Raji (cell line): ENCODE data around the gene DYRK1A.

Experiments
- POLR2A ChIP-seq: IDR thresholded peaks from 2 replicates; pipeline ENCODE4 v1.6.1; 2011; ENCODE audit warnings: low read depth, low read length, control low read depth; ENCODE audit not compliant: insufficient read depth

Gene DYRK1A

DNA sequence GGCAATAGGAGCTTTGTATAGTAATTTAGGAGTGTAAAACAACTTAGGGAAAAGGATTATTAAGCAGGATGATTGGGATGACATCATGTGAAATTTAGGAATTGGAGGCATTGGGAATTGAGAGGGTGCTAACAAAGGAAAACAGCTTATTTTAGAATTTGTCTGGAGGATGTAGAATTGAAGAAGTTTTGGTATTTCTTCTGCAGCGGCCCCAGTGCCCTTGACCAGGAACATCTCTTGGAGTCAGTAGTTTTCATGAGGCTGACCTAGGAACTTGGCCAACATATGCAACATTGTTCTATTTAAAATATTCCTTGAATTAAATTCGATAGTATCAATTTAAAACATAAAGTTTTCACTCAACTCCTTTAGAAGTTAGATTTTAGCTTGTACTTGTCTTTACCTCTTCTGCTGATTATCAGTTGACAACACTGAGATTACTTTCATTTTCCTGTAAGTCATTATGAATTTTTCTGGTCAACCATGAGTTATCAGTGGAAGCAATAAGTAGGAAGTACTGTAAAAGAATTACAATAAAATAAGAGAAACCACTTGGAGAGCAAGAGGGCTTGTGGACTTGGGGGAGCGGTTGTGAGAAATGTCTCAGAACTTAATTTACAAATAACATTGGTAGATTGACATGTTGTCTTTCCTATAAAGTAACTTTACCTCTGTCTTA, 52.8 kb downstream of the DYRK1A start:
- no peak for TF ChIP-seq POLR2A

GRCh38 chr21:37421306-37421705, 54.7 kb downstream of the DYRK1A start:
- no peak for TF ChIP-seq POLR2A

- no peak for TF ChIP-seq POLR2A
These were observed 55.8 kb downstream of the DYRK1A start for GRCh38 chr21:37422382-37422781.

GRCh38 chr21:37423103-37423502, 56.5 kb downstream of the DYRK1A start:
- TF ChIP-seq POLR2A = no peak

DNA sequence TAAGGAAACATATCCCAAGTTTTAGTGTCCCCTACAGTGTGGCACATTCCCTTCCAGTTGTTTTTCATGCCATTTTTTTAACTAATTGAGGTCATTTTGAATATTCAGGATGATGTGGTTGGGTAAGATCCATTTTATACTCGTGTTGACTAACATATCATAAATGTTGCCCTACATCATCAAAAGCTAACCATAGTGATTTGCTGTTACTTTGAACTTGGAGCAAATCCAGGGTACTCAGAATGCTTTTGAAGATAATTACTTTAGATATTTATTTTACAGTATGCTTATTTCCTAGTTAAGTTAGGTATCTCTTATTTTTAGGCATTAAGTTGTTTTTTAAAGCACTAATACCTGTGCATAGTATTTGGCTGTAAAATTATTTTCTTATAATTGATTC, 57.8 kb downstream of the DYRK1A start:
- TF ChIP-seq POLR2A = no peak

GRCh38 chr21:37425001-37425400, 58.4 kb downstream of the DYRK1A start:
- no peak for TF ChIP-seq POLR2A

DNA sequence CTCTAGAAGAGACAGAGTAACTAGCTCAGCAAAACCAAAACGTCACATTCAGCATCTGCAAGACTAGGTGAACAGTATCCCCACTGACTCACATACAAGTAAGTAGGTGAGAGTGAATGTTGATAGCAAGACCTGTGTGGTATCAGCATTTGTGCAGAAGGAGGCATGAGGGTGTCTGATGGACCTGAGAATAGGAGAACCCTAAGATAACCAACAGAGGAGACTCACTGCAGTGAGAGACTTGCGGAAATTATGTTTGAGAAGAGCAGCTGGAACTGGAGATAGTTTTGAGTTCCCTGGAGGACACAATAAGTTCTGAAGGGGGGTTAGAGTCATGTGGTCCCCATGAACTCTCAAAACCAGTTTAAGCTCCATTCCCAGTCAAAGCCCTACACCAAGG, 59.1 kb downstream of the DYRK1A start:
- no peak for TF ChIP-seq POLR2A

- no peak for TF ChIP-seq POLR2A
These were observed 60.6 kb downstream of the DYRK1A start for GRCh38 chr21:37427221-37427620.

GRCh38 chr21:37429356-37429755, 62.8 kb downstream of the DYRK1A start:
- no peak for TF ChIP-seq POLR2A

DNA sequence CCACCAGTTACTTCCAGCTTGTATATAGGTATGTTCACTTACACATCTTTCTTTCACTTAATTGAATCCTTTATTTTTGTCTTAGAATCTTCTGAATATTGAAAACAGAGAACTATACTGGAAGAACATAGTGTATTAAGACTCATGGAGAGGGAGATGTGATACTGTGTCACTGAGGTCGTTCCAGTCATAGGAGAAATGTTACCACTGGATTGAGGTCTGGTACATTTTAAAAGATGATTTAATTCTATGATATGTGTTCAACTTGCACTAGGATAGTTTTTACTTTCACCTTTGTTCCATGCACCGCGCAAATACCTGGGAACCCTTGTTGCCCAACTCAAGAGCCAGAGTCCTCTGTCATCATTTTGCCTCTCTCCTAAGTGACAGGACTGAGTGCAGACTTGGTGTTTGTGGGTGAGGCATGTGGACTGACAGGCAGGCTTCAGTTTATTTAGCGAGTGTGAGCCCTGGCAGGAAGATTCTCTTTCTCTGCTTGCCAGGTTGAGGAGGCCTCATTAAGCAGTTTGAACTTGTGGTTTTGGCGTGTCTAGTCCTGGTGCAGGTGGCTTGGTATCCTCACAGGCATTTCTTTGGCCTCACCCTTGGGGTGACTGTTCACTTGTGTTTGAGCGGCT, 63.7 kb downstream of the DYRK1A start:
- TF ChIP-seq POLR2A = no peak

- no peak for TF ChIP-seq POLR2A
These were observed 64.7 kb downstream of the DYRK1A start for GRCh38 chr21:37431243-37431642.

GRCh38 chr21:37432710-37433455, 66.3 kb downstream of the DYRK1A start:
- no peak for TF ChIP-seq POLR2A

- TF ChIP-seq POLR2A = no peak
These were observed 66.9 kb downstream of the DYRK1A start for GRCh38 chr21:37433456-37433840.

DNA sequence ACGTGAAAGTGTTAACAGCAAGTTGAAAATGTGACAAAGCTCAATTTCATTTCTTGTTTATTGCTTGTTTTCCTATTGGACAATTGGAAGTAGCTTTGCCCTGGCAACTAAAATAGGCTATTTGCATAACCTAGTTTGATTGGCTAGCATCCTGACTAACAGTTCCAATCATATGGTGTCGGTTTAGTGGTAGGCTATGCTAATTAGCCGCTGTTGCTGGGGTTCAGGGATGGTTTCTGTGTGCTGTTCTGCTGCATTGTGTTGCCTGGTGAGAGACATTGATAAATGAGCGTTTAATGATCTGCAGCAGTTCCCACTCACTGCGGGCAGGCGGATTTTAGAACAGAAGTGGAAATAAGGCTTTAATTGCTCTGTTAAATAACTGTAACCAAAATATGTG, 68.5 kb downstream of the DYRK1A start:
- TF ChIP-seq POLR2A = no peak

DNA sequence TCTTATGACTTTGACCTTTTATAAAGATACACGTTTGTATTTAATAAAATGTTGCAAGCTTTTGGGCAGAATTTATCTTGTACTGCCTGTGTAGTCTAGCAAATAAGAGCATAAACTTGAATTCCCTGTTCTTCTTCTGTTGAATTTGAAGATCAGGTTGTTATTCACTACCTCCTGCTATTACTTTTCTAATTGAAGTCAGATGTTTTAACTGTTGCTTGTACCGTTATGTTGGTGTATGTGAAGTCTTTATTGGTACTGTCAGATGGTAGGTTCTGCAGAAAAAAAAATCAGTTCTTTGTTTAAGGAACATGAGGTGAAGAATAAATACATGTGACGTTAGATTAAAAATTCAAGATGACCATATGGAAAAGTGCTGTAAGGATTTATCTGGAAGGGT, 69.1 kb downstream of the DYRK1A start:
- no peak for TF ChIP-seq POLR2A

GRCh38 chr21:37436174-37436573, 69.6 kb downstream of the DYRK1A start:
- no peak for TF ChIP-seq POLR2A
